GM19438 (cell line): ENCODE results near the gene MSANTD3.

Experiments
- ATAC-seq: cut with Tn5 transposase; IDR thresholded peaks from one replicate; pipeline ENCODE4 v1.9.1; 2021; ENCODE audit warnings: low read depth; ENCODE audit not compliant: unreplicated experiment

The MSANTD3 gene

DNA sequence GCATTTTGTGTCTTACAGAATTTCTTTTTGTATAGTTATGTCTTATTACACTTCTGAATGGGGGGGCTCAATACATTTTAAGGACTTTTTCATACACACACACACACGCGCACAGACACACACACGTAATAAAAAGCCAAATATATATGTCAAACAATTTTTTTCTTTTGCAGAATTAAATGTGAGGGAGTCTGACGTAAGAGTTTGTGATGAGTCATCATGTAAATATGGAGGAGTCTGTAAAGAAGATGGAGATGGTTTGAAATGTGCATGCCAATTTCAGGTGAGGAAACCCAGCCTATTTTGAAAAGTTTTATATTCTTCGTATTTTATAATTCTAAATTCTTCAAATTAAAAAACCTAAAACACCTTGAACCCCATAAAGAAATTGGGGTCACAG is 71.6 kb downstream of the MSANTD3 start:
- no peak for ATAC-seq

DNA sequence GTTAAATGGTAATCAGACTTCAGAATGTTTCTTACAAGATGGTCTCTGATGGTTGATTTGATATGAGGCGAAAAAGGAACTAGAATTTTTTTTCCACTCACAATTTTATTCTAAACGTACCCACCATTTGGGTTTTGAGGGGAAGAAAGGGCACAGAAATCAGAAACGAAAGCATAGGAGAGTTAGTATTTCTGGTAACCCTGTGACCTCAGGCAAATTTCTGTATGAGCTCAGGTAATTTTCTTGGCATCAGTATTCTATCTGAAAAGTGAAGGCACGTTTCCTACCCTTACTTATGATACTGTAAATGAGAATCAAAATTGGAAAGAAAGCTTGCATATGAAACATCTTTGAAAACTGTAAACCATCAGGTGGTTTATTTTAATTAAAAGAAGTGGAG is 72.5 kb downstream of the MSANTD3 start:
- ATAC-seq: no peak

GRCh38 chr9:100499866-100500265 is 72.9 kb downstream of the MSANTD3 start:
- no peak for ATAC-seq
